ENCODE measurements around the gene CMKLR1. TPM values are rescaled to one million over a fixed set of nuclear protein-coding genes. Genes with fewer than 3 reads are reported as not detected.

The CMKLR1 gene
- total RNA-seq, 2 experiments from 2014 or later, result not detected

GRCh38 chr12:108241986-108242703, 97.0 kb downstream of the CMKLR1 start:
- ChIA-PET POLR2A (no interaction called here), CTCF (interaction anchor here (0.6 kb wide), 1 partner anchor 559 kb away, joined by 3 read pairs; no protein-coding TSS in a partner anchor)
- H3K9me3 Mint-ChIP-seq, result no peaks in the 10 kb centered on the region
- no peaks in the 10 kb centered on the region for H3K4me1 Mint-ChIP-seq
- H3K36me3 Mint-ChIP-seq (ENCODE audit: low read depth), result no peaks in the 10 kb centered on the region
- no peak overlapping the region for H3K27ac Mint-ChIP-seq
- H3K27me3 Mint-ChIP-seq, result peaks cover 3% of the 10 kb centered on the region
- no peak for DNase-seq
- no peak overlapping the region for H3K4me3 Mint-ChIP-seq

- Mint-ChIP-seq H3K27ac (no peak overlapping the region), H3K4me1 (no peaks in the 10 kb centered on the region), H3K27me3 (peaks cover 6% of the 10 kb centered on the region), H3K9me3 (no peaks in the 10 kb centered on the region), H3K36me3 (ENCODE audit: low read depth) (no peaks in the 10 kb centered on the region), H3K4me3 (no peak overlapping the region)
- POLR2A ChIA-PET, result no interaction called here
- DNase-seq, result no peak
- CTCF ChIA-PET, result no interaction called here
Observed at GRCh38 chr12:108240928-108241327, 98.2 kb downstream of the CMKLR1 start.

GRCh38 chr12:108240027-108240785, 98.9 kb downstream of the CMKLR1 start:
- Mint-ChIP-seq H3K4me1 (no peaks in the 10 kb centered on the region), H3K4me3 (no peak overlapping the region), H3K9me3 (no peaks in the 10 kb centered on the region), H3K36me3 (ENCODE audit: low read depth) (no peaks in the 10 kb centered on the region), H3K27ac (no peak overlapping the region), H3K27me3 (peaks cover 6% of the 10 kb centered on the region)
- ChIA-PET CTCF (interaction anchor here (1.3 kb wide), 1 partner anchor 13 kb away, joined by 4 read pairs; no protein-coding TSS in a partner anchor), POLR2A (no interaction called here)
- DNase-seq, result no peak

- Mint-ChIP-seq H3K4me3 (no peak overlapping the region), H3K27ac (no peak overlapping the region), H3K36me3 (ENCODE audit: low read depth) (no peaks in the 10 kb centered on the region), H3K9me3 (no peaks in the 10 kb centered on the region), H3K4me1 (no peaks in the 10 kb centered on the region), H3K27me3 (peaks cover 6% of the 10 kb centered on the region)
- no peak for DNase-seq
- ChIA-PET POLR2A (no interaction called here), CTCF (interaction anchor here (0.9 to 1.3 kb wide), 3 partner anchors 13 to 22 kb away, joined by 3 to 4 read pairs (median 3); no protein-coding TSS in a partner anchor)
Observed at GRCh38 chr12:108239378-108239777, 99.7 kb downstream of the CMKLR1 start.

GRCh38 chr12:108238474-108238873, 100.6 kb downstream of the CMKLR1 start:
- Mint-ChIP-seq H3K27me3 (peaks cover 6% of the 10 kb centered on the region), H3K9me3 (no peaks in the 10 kb centered on the region)
- CTCF ChIA-PET, result interaction anchor here (0.9 to 1.0 kb wide), 2 partner anchors 18 to 21 kb away, joined by 3 read pairs; no protein-coding TSS in a partner anchor

More at GRCh38 chr12:108238474-108238873, 100.6 kb downstream of the CMKLR1 start:
- no peak overlapping the region for H3K4me3 Mint-ChIP-seq
- POLR2A ChIA-PET, result interaction anchor here (0.6 kb wide), 1 partner anchor 256 kb away, joined by 6 read pairs; no protein-coding TSS in a partner anchor
- no peaks in the 10 kb centered on the region for H3K4me1 Mint-ChIP-seq
- H3K36me3 Mint-ChIP-seq (ENCODE audit: low read depth), result no peaks in the 10 kb centered on the region
- no peak overlapping the region for H3K27ac Mint-ChIP-seq
- no peak for DNase-seq

Other genes with a start within 250 kb of the CMKLR1 start
- gene WSCD2, start 210.0 kb downstream of the CMKLR1 start, total RNA-seq, result not detected
- gene FICD, start 176.0 kb upstream of the CMKLR1 start, total RNA-seq, result 1 to 10 TPM; 5.6 to 6.8 TPM
- 10 to 100 TPM; 63.0 to 72.6 TPM for gene SART3, start 221.9 kb upstream of the CMKLR1 start, total RNA-seq
- gene ISCU, start 223.3 kb upstream of the CMKLR1 start, total RNA-seq, result 10 to 100 TPM; 60.8 to 66.0 TPM

Data from activated CD4-positive, alpha-beta T cell treated with anti-CD3 and anti-CD28 coated beads, Interleukin-2, amount 10 ng/mL, durations not matched to agents 7 days and 5 days (primary cell).